Neural progenitor cell (in vitro differentiated cells): ENCODE measurements around the gene TRIOBP. TPM values are rescaled to one million over a fixed set of nuclear protein-coding genes. Genes with fewer than 3 reads are reported as not detected.

Experiments used
- DNase-seq: peaks from one replicate; pipeline ENCODE4 v3.0.0-alpha.2; 2016; ENCODE audit warnings: low spot score
- H2AFZ ChIP-seq: fragments of 200-600 bp; sonication (generic); replicated peaks from 2 replicates; pipeline ENCODE4 v1.6.1; 2016; ENCODE audit warnings: antibody characterized with exemption
- H3F3A ChIP-seq: fragments of 200-600 bp; sonication (generic); 2 replicates; pipeline ENCODE4 v1.6.1; 2016; ENCODE audit warnings: antibody characterized with exemption, low read depth
- H3K27ac ChIP-seq: fragments of 200-600 bp; sonication (generic); 2 replicates; pipeline ENCODE4 v1.5.1; 2016; ENCODE audit warnings: mild to moderate bottlenecking
- H3K27me3 ChIP-seq: fragments of 200-600 bp; sonication (generic); 2 replicates; pipeline ENCODE4 v1.6.1; 2016; ENCODE audit warnings: mild to moderate bottlenecking, moderate library complexity
- H3K36me3 ChIP-seq: fragments of 200-600 bp; sonication (generic); 2 replicates; pipeline ENCODE4 v1.5.1; 2016
- H3K4me1 ChIP-seq: fragments of 200-600 bp; sonication (generic); 2 replicates; pipeline ENCODE4 v1.6.1; 2016; ENCODE audit warnings: mixed run types
- H3K4me2 ChIP-seq: fragments of 200-600 bp; sonication (generic); 2 replicates; pipeline ENCODE4 v1.6.1; 2016
- H3K4me3 ChIP-seq: fragments of 200-600 bp; sonication (generic); 2 replicates; pipeline ENCODE4 v1.5.1; 2016
- H3K79me2 ChIP-seq: fragments of 200-600 bp; sonication (generic); 2 replicates; pipeline ENCODE4 v1.6.1; 2016; ENCODE audit warnings: low read depth
- H3K9ac ChIP-seq: fragments of 200-600 bp; sonication (generic); 2 replicates; pipeline ENCODE4 v1.6.1; 2016
- H3K9me3 ChIP-seq: fragments of 200-600 bp; sonication (generic); 2 replicates; pipeline ENCODE4 v1.5.1; 2016; ENCODE audit warnings: low read depth
- H4K20me1 ChIP-seq: fragments of 200-600 bp; sonication (generic); 2 replicates; pipeline ENCODE4 v1.6.1; 2016; ENCODE audit warnings: low read depth
- H3K27ac Mint-ChIP-seq: 3 replicates; pipeline ENCODE4 v1.8.0; 2021; ENCODE audit warnings: mixed read lengths
- H3K27me3 Mint-ChIP-seq: 2 replicates; pipeline ENCODE4 v1.8.0; 2022; ENCODE audit warnings: low read depth, mild to moderate bottlenecking, inconsistent platforms, moderate library complexity, mixed read lengths; ENCODE audit not compliant: insufficient read depth
- H3K36me3 Mint-ChIP-seq: 3 replicates; pipeline ENCODE4 v1.8.0; 2021; ENCODE audit warnings: mixed read lengths
- H3K4me1 Mint-ChIP-seq: 3 replicates; pipeline ENCODE4 v1.8.0; 2021; ENCODE audit warnings: mixed read lengths
- H3K4me3 Mint-ChIP-seq: 3 replicates; pipeline ENCODE4 v1.8.0; 2021; ENCODE audit warnings: mild to moderate bottlenecking, moderate library complexity, mixed read lengths
- H3K9me3 Mint-ChIP-seq: 3 replicates; pipeline ENCODE4 v1.8.0; 2020; ENCODE audit warnings: mixed read lengths
- CTCF ChIP-seq: fragments of 200-600 bp; sonication (generic); IDR thresholded peaks from 2 replicates; pipeline ENCODE4 v1.5.1; 2017; ENCODE audit warnings: antibody characterized with exemption, mild to moderate bottlenecking
- EZH2 ChIP-seq: fragments of 200-600 bp; sonication (generic); IDR thresholded peaks from 2 replicates; pipeline ENCODE4 v1.6.1; 2017; ENCODE audit warnings: antibody characterized with exemption, mild to moderate bottlenecking, moderate library complexity
- EZH2phosphoT487 ChIP-seq: fragments of 200-600 bp; sonication (generic); IDR thresholded peaks from 2 replicates; pipeline ENCODE4 v1.6.1; 2017; ENCODE audit warnings: antibody characterized with exemption
- total RNA-seq: library from RNA; depleted of rRNA; stranded (reverse); fragments of >200 nt; gene quantifications from 2 replicates; pipeline ENCODE4 v1.2.3, GENCODE V29; 2015; ENCODE audit warnings: low replicate concordance

TRIOBP gene
- total RNA-seq, 1 donor from 2014 or later = 25.2 TPM

- no peaks in the 10 kb centered on the region for H3K36me3 ChIP-seq
- H3F3A ChIP-seq = peaks cover 3% of the 10 kb centered on the region
- no peaks in the 10 kb centered on the region for H3K79me2 ChIP-seq
- TF ChIP-seq EZH2phosphoT487 (no peak), CTCF (no peak), EZH2 (no peak)
- H3K4me1 ChIP-seq = no peaks in the 10 kb centered on the region
- H2AFZ ChIP-seq = no peak overlapping the region
- Mint-ChIP-seq H3K4me1 (no peaks in the 10 kb centered on the region), H3K9me3 (peaks cover 8% of the 10 kb centered on the region), H3K27me3 (peaks cover 2% of the 10 kb centered on the region), H3K4me3 (no peak overlapping the region), H3K36me3 (peaks cover 25% of the 10 kb centered on the region), H3K27ac (no peak overlapping the region)
- H3K27me3 ChIP-seq = no peaks in the 10 kb centered on the region
- no peaks in the 10 kb centered on the region for H3K9me3 ChIP-seq
- no peak overlapping the region for H3K4me2 ChIP-seq
- DNase-seq = no peak
- H3K27ac ChIP-seq = no peak overlapping the region
- no peak overlapping the region for H3K9ac ChIP-seq
- no peaks in the 10 kb centered on the region for H4K20me1 ChIP-seq
- H3K4me3 ChIP-seq = no peak overlapping the region
Observed at GRCh38 chr22:37725551-37726240, 28.8 kb downstream of the TRIOBP start.

GRCh38 chr22:37726241-37726887 lies 29.5 kb downstream of the TRIOBP start:
- Mint-ChIP-seq H3K4me3 (no peak overlapping the region), H3K4me1 (no peaks in the 10 kb centered on the region), H3K27ac (peak overlapping the region; percentile 90), H3K36me3 (peaks cover 23% of the 10 kb centered on the region), H3K9me3 (peaks cover 8% of the 10 kb centered on the region), H3K27me3 (peaks cover 2% of the 10 kb centered on the region)
- no peak for DNase-seq
- Histone ChIP-seq H3K4me2 (no peak overlapping the region), H3K9me3 (no peaks in the 10 kb centered on the region), H3K4me1 (no peaks in the 10 kb centered on the region), H3K36me3 (no peaks in the 10 kb centered on the region), H3K27me3 (no peaks in the 10 kb centered on the region), H3F3A (peaks cover 3% of the 10 kb centered on the region), H3K27ac (no peak overlapping the region), H3K4me3 (no peak overlapping the region), H3K9ac (no peak overlapping the region), H3K79me2 (no peaks in the 10 kb centered on the region), H2AFZ (no peak overlapping the region), H4K20me1 (no peaks in the 10 kb centered on the region)
- TF ChIP-seq CTCF (no peak), EZH2 (no peak), EZH2phosphoT487 (no peak)

- Histone ChIP-seq H3K27ac (no peak overlapping the region), H3K79me2 (no peaks in the 10 kb centered on the region), H2AFZ (no peak overlapping the region), H3K9ac (no peak overlapping the region), H3F3A (peaks cover 3% of the 10 kb centered on the region), H3K9me3 (no peaks in the 10 kb centered on the region), H3K4me3 (no peak overlapping the region), H3K27me3 (no peaks in the 10 kb centered on the region), H3K4me2 (no peak overlapping the region), H4K20me1 (no peaks in the 10 kb centered on the region), H3K36me3 (no peaks in the 10 kb centered on the region), H3K4me1 (no peaks in the 10 kb centered on the region)
- DNase-seq = no peak
- Mint-ChIP-seq H3K36me3 (peaks cover 16% of the 10 kb centered on the region), H3K4me3 (no peak overlapping the region), H3K27me3 (peaks cover 2% of the 10 kb centered on the region), H3K4me1 (no peaks in the 10 kb centered on the region), H3K9me3 (peaks cover 8% of the 10 kb centered on the region), H3K27ac (no peak overlapping the region)
- no peak for TF ChIP-seq CTCF
- TF ChIP-seq EZH2phosphoT487 = no peak
- TF ChIP-seq EZH2 = no peak
Observed at GRCh38 chr22:37728620-37729019, 31.8 kb downstream of the TRIOBP start.
